ENCODE measurements around the gene RMI1.

GRCh38 chr9:83991355-83991754 is 10.8 kb downstream of the RMI1 start:
- TF ChIP-seq CTCF (tag by site-specific recombination; IDR thresholded peaks at IDR 0.05) (no peak), ZNF274 (IDR thresholded peaks at IDR 0.05; ENCODE audit: low read length) (no peak), ZNF274 (tag by site-specific recombination; IDR thresholded peaks at IDR 0.05; ENCODE audit: borderline replicate concordance) (no peak), ZNF350 (tag by site-specific recombination; IDR thresholded peaks at IDR 0.05) (no peak), ZNF747 (tag by site-specific recombination; IDR thresholded peaks at IDR 0.05) (no peak), ZNF398 (tag by site-specific recombination; IDR thresholded peaks at IDR 0.05) (no peak), ZNF776 (tag by site-specific recombination; IDR thresholded peaks at IDR 0.05; ENCODE audit: borderline replicate concordance) (no peak), ZSCAN30 (tag by site-specific recombination; IDR thresholded peaks at IDR 0.05) (no peak), AEBP2 (tag by site-specific recombination; IDR thresholded peaks at IDR 0.05; ENCODE audit: borderline replicate concordance) (no peak)

Measured in HEK293 (cell line).